ENCODE results near the gene RERE. TPM values are rescaled to one million over a fixed set of nuclear protein-coding genes. Genes with fewer than 3 reads are reported as not detected.

RERE gene
- total RNA-seq, 1 experiment from 2014 or later = 73.4 TPM

- POLR2A ChIA-PET (ENCODE audit: unreplicated experiment) = no interaction called here
- no TSS peak for BruUV-seq (replicated peaks)
- CTCF ChIA-PET = no interaction called here
Measured at GRCh38 chr1:8864713-8865344, 47.4 kb upstream of the RERE start.

GRCh38 chr1:8863794-8864233, 46.4 kb upstream of the RERE start:
- H3K9me3 ChIP-seq (ENCODE audit: insufficient read depth, low read depth) = no peaks in the 10 kb centered on the region
- H3K79me2 ChIP-seq (ENCODE audit: low read depth) = peaks cover 12% of the 10 kb centered on the region
- no peak overlapping the region for H3K4me3 ChIP-seq
- DNase-seq = no peak
- intact Hi-C loops (cut with micrococcal nuclease; ENCODE audit: unreplicated experiment) = no loop called here
- H3K36me3 ChIP-seq (ENCODE audit: low read depth) = peaks cover 43% of the 10 kb centered on the region
- H3K9me2 ChIP-seq (ENCODE audit: insufficient read depth) = no peaks in the 10 kb centered on the region
- peaks cover 83% of the 10 kb centered on the region for H4K20me1 ChIP-seq (ENCODE audit: insufficient read depth)
- H3K4me1 ChIP-seq (replicated peaks; ENCODE audit: insufficient read depth) = 0 out of 2 replicates have a peak, but pooled peaks cover 5% of the 10 kb centered on the region
- TF ChIP-seq EZH2 (IDR thresholded peaks at IDR 0.05; ENCODE audit: low read depth) (no peak), CTCF (conservative IDR thresholded peaks at IDR 0.05) (no peak)
- POLR2A ChIA-PET (ENCODE audit: unreplicated experiment) = no interaction called here
- H3K27ac ChIP-seq = no peak overlapping the region
- no TSS peak for BruUV-seq (replicated peaks)
- H3F3A ChIP-seq (ENCODE audit: insufficient read depth, low read depth) = peaks cover 98% of the 10 kb centered on the region
- no peak overlapping the region for H2AFZ ChIP-seq
- H3K27me3 ChIP-seq (ENCODE audit: insufficient read depth, low read depth) = no peaks in the 10 kb centered on the region
- H3K4me2 ChIP-seq = no peak overlapping the region
- CTCF ChIA-PET = no interaction called here

More at GRCh38 chr1:8864713-8865344, 47.4 kb upstream of the RERE start:
- Histone ChIP-seq H3K9me3 (ENCODE audit: insufficient read depth, low read depth) (no peaks in the 10 kb centered on the region), H2AFZ (no peak overlapping the region), H3K27ac (no peak overlapping the region), H3K4me3 (no peak overlapping the region), H3K4me1 (replicated peaks; ENCODE audit: insufficient read depth) (no peaks in the 10 kb centered on the region), H4K20me1 (ENCODE audit: insufficient read depth) (peaks cover 85% of the 10 kb centered on the region), H3K36me3 (ENCODE audit: low read depth) (peaks cover 52% of the 10 kb centered on the region), H3F3A (ENCODE audit: insufficient read depth, low read depth) (peaks cover 98% of the 10 kb centered on the region), H3K27me3 (ENCODE audit: insufficient read depth, low read depth) (no peaks in the 10 kb centered on the region), H3K4me2 (no peak overlapping the region), H3K9me2 (ENCODE audit: insufficient read depth) (no peaks in the 10 kb centered on the region), H3K79me2 (ENCODE audit: low read depth) (peaks cover 21% of the 10 kb centered on the region)
- intact Hi-C loops (cut with micrococcal nuclease; ENCODE audit: unreplicated experiment) = no loop called here
- TF ChIP-seq EZH2 (IDR thresholded peaks at IDR 0.05; ENCODE audit: low read depth) (no peak), CTCF (conservative IDR thresholded peaks at IDR 0.05) (no peak)
- no peak for DNase-seq

- peaks cover 41% of the 10 kb centered on the region for H3K36me3 ChIP-seq (ENCODE audit: low read depth)
- no peaks in the 10 kb centered on the region for H3K9me3 ChIP-seq (ENCODE audit: insufficient read depth, low read depth)
- H3K27ac ChIP-seq = no peak overlapping the region
- H3K4me1 ChIP-seq (replicated peaks; ENCODE audit: insufficient read depth) = 0 out of 2 replicates have a peak, but pooled peaks cover 5% of the 10 kb centered on the region
- H3K27me3 ChIP-seq (ENCODE audit: insufficient read depth, low read depth) = no peaks in the 10 kb centered on the region
- H3F3A ChIP-seq (ENCODE audit: insufficient read depth, low read depth) = peaks cover 98% of the 10 kb centered on the region
- TF ChIP-seq EZH2 (IDR thresholded peaks at IDR 0.05; ENCODE audit: low read depth) (no peak), CTCF (conservative IDR thresholded peaks at IDR 0.05) (no peak)
- DNase-seq = no peak
- H2AFZ ChIP-seq = no peak overlapping the region
- BruUV-seq (replicated peaks) = no TSS peak
- intact Hi-C loops (cut with micrococcal nuclease; ENCODE audit: unreplicated experiment) = no loop called here
- POLR2A ChIA-PET (ENCODE audit: unreplicated experiment) = no interaction called here
- CTCF ChIA-PET = interaction anchor here (0.7 to 1.0 kb wide), 2 partner anchors 142 to 371 kb away, joined by 3 to 4 read pairs; no protein-coding TSS in a partner anchor
- peaks cover 8% of the 10 kb centered on the region for H3K79me2 ChIP-seq (ENCODE audit: low read depth)
- H4K20me1 ChIP-seq (ENCODE audit: insufficient read depth) = peaks cover 81% of the 10 kb centered on the region
- H3K4me3 ChIP-seq = no peak overlapping the region
- H3K9me2 ChIP-seq (ENCODE audit: insufficient read depth) = no peaks in the 10 kb centered on the region
- H3K4me2 ChIP-seq = no peak overlapping the region
Measured at GRCh38 chr1:8863138-8863537, 45.7 kb upstream of the RERE start.

Data from PC-9 (cell line).